Body of pancreas (tissue), 4 donors: ENCODE data around the gene COX6A2. TPM values are rescaled to one million over a fixed set of nuclear protein-coding genes. Genes with fewer than 3 reads are reported as not detected.

Experiments
- ATAC-seq: fragments of 150-250 bp; one replicate; pipeline ENCODE4 v1.9.1; 2016
- DNase-seq, 4 donors: peaks; one replicate each; pipeline ENCODE4 v3.0.0-alpha.2; 2019
- H3K27ac ChIP-seq, 4 donors: fragments of 200-600 bp; sonication (generic); 1 replicate in 3 of 4; 2 replicates in 1 of 4; pipeline versions ENCODE4 v1.5.1 to v1.6.1; 2016 to 2019; ENCODE audit warnings: mild to moderate bottlenecking in 1 of 4, mixed read lengths in 1 of 4, moderate library complexity in 1 of 4
- H3K27me3 ChIP-seq, 2 donors: fragments of 200-600 bp; sonication (generic); one replicate each; pipeline ENCODE4 v1.6.0; 2016; ENCODE audit warnings: mild to moderate bottlenecking in 1 of 2
- H3K36me3 ChIP-seq, 2 donors: fragments of 200-600 bp; sonication (generic); replicated peaks in 1 of 2; 2 replicates each; pipeline ENCODE4 v1.5.1; 2016; ENCODE audit warnings: low read depth in 2 of 2; ENCODE audit not compliant: insufficient read depth in 1 of 2
- H3K4me1 ChIP-seq: fragments of 200-600 bp; sonication (generic); one replicate; pipeline ENCODE4 v1.6.0; 2016
- H3K4me3 ChIP-seq, 2 donors: fragments of 200-600 bp; sonication (generic); 1 replicate in 1 of 2; 2 replicates in 1 of 2; pipeline ENCODE4 v1.5.1; 2016 to 2019
- H3K9me3 ChIP-seq, 3 donors: fragments of 200-600 bp; sonication (generic); 1 replicate in 2 of 3; 2 replicates in 1 of 3; pipeline ENCODE4 v1.5.1; 2016
- POLR2A ChIP-seq, 3 donors: fragments of 450-650 bp; IDR thresholded peaks; one replicate each; pipeline ENCODE4 v1.6.1; 2016; ENCODE audit warnings: antibody characterized with exemption in 3 of 3, mild to moderate bottlenecking in 2 of 3
- WGBS, 2 donors: methylation state at CpG; one replicate each; pipeline ENCODE4 v1.1.5; 2017; 5-methylcytosine and 5-hydroxymethylcytosine counted together
- intact Hi-C: fragments of 100-400 bp; cut with DNase I; formaldehyde crosslinking; loops from one replicate; pipeline ENCODE4 v1.15.1; 2023
- total RNA-seq, 2 donors: library from RNA; depleted of rRNA; stranded (reverse); fragments of >200 nt; gene quantifications; one replicate each; pipeline ENCODE4 v1.1.0, GENCODE V29; 2016
- TF ChIP-seq, protein P1 (sequence below), 7 experiments: fragments of 450-650 bp in 4 of 7; fragments of 200-600 bp in 3 of 7; sonication (generic) in 3 of 7; IDR thresholded peaks; one replicate each; pipeline ENCODE4 v1.5.1; 2016 to 2019; ENCODE audit warnings: antibody characterized with exemption in 7 of 7

The COX6A2 gene
- total RNA-seq, 2 donors from 2014 or later: not detected

GRCh38 chr16:31411024-31411844 is 16.9 kb downstream of the COX6A2 start:
- Histone ChIP-seq H3K9me3 (no peaks in the 10 kb centered on the region), H3K27me3 (no peaks in the 10 kb centered on the region), H3K27ac (no peak overlapping the region), H3K36me3 (no peaks in the 10 kb centered on the region), H3K4me3 (no peak overlapping the region), H3K4me1 (no peaks in the 10 kb centered on the region)
- no peak for TF ChIP-seq POLR2A (IDR thresholded peaks at IDR 0.05)
- TF ChIP-seq, protein P1, sequence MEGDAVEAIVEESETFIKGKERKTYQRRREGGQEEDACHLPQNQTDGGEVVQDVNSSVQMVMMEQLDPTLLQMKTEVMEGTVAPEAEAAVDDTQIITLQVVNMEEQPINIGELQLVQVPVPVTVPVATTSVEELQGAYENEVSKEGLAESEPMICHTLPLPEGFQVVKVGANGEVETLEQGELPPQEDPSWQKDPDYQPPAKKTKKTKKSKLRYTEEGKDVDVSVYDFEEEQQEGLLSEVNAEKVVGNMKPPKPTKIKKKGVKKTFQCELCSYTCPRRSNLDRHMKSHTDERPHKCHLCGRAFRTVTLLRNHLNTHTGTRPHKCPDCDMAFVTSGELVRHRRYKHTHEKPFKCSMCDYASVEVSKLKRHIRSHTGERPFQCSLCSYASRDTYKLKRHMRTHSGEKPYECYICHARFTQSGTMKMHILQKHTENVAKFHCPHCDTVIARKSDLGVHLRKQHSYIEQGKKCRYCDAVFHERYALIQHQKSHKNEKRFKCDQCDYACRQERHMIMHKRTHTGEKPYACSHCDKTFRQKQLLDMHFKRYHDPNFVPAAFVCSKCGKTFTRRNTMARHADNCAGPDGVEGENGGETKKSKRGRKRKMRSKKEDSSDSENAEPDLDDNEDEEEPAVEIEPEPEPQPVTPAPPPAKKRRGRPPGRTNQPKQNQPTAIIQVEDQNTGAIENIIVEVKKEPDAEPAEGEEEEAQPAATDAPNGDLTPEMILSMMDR (IDR thresholded peaks at IDR 0.05): no peak
- 71% methylated on average over 8 to 22 of the region's 22 CpGs for WGBS, 2 donors
- intact Hi-C loops: no loop called here
- DNase-seq (no peak), ATAC-seq (no peak)

- intact Hi-C loops: no loop called here
- Histone ChIP-seq H3K4me3 (no peak overlapping the region), H3K9me3 (no peaks in the 10 kb centered on the region), H3K27me3 (no peaks in the 10 kb centered on the region), H3K36me3 (no peaks in the 10 kb centered on the region), H3K27ac (no peak overlapping the region), H3K4me1 (no peaks in the 10 kb centered on the region)
- WGBS, 2 donors: 77 to 81% methylated on average over 9 of the region's 9 CpGs
- DNase-seq (no peak), ATAC-seq (no peak)
- TF ChIP-seq POLR2A (IDR thresholded peaks at IDR 0.05): no peak
- TF ChIP-seq, protein P1 (IDR thresholded peaks at IDR 0.05): no peak
These were observed 18.1 kb downstream of the COX6A2 start for GRCh38 chr16:31410082-31410481.

DNA sequence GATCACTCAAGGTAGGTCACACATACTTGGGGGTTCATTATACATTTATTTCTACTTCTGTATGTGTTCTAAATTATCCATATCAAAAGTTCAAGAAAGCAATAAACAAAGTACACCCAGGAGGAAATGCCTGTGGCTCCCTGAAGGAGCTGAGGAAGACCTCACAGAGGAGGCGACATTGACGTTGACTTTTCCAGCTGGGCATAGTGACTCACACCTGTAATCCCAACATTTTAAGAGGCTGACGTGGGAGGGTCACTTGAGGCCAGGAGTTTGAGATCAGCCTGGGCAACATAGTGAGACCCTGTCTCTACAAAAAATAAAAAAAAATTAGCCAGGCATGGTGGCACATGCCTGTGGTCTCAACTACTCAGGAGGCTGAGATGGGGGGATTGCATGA is 18.7 kb downstream of the COX6A2 start:
- WGBS, 2 donors: 45 to 50% methylated on average over 3 of the region's 3 CpGs
- intact Hi-C loops: no loop called here
- no peaks in the 10 kb centered on the region for H3K27me3 ChIP-seq
- TF ChIP-seq POLR2A (IDR thresholded peaks at IDR 0.05): no peak
- TF ChIP-seq, protein P1 (IDR thresholded peaks at IDR 0.05): no peak
- no peaks in the 10 kb centered on the region for H3K4me1 ChIP-seq
- H3K27ac ChIP-seq: no peak overlapping the region
- DNase-seq (no peak), ATAC-seq (no peak)
- no peak overlapping the region for H3K4me3 ChIP-seq
- no peaks in the 10 kb centered on the region for H3K9me3 ChIP-seq
- H3K36me3 ChIP-seq: no peaks in the 10 kb centered on the region

DNA sequence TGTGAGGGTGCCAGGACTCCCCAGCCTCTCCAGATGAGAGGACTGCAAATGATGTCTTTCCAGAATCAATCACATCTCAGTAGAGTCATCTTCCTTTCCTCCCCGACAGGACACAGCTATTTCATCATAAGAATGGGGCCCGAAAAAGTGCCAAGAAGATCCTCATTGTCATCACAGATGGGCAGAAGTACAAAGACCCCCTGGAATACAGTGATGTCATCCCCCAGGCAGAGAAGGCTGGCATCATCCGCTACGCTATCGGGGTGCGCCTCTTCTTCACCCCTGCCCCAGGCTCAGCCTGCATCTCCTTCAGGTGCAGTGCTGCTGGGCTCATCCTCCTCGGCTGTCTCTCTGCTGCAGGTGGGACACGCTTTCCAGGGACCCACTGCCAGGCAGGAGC is 20.8 kb downstream of the COX6A2 start:
- TF ChIP-seq, protein P1 (IDR thresholded peaks at IDR 0.05): no peak
- TF ChIP-seq POLR2A (IDR thresholded peaks at IDR 0.05): no peak
- WGBS, 2 donors: 73 to 89% methylated on average over 6 to 8 of the region's 8 CpGs
- Histone ChIP-seq H3K27ac (no peak overlapping the region), H3K9me3 (no peaks in the 10 kb centered on the region), H3K4me3 (no peak overlapping the region), H3K36me3 (no peaks in the 10 kb centered on the region), H3K4me1 (no peaks in the 10 kb centered on the region), H3K27me3 (no peaks in the 10 kb centered on the region)
- intact Hi-C loops: no loop called here
- DNase-seq (no peak), ATAC-seq (no peak)
